Brain pericyte (primary cell): Measurements from ENCODE around the gene CCDC102A.
A peak's percentile ranks its signal among the peaks of the same experiment; 100 is the strongest.

ENCODE experiments used
- DNase-seq: peaks from one replicate; pipeline ENCODE4 v3.0.0-alpha.2; 2012; ENCODE audit warnings: low read depth, low spot score

CCDC102A gene

GRCh38 chr16:57479205-57479975 lies 57.0 kb downstream of the CCDC102A start:
- DNase-seq, result peak; percentile 12

GRCh38 chr16:57478396-57479204 lies 57.8 kb downstream of the CCDC102A start:
- DNase-seq, result no peak

GRCh38 chr16:57477531-57478202 lies 58.7 kb downstream of the CCDC102A start:
- DNase-seq, result no peak

GRCh38 chr16:57476546-57477410 lies 59.6 kb downstream of the CCDC102A start:
- no peak for DNase-seq

GRCh38 chr16:57475711-57476339 lies 60.5 kb downstream of the CCDC102A start:
- DNase-seq, result no peak

GRCh38 chr16:57474671-57475661 lies 61.4 kb downstream of the CCDC102A start:
- no peak for DNase-seq

- no peak for DNase-seq
Observed at GRCh38 chr16:57473906-57474305, 62.5 kb downstream of the CCDC102A start.

GRCh38 chr16:57473176-57473840 lies 63.1 kb downstream of the CCDC102A start:
- no peak for DNase-seq

GRCh38 chr16:57472665-57473060 lies 63.7 kb downstream of the CCDC102A start:
- DNase-seq, result no peak

GRCh38 chr16:57471852-57472664 lies 64.3 kb downstream of the CCDC102A start:
- DNase-seq, result no peak

GRCh38 chr16:57471209-57471608 lies 65.2 kb downstream of the CCDC102A start:
- DNase-seq, result no peak

- DNase-seq, result no peak
Observed at GRCh38 chr16:57470711-57471110, 65.7 kb downstream of the CCDC102A start.

GRCh38 chr16:57469917-57470470 lies 66.4 kb downstream of the CCDC102A start:
- DNase-seq, result no peak

- DNase-seq, result no peak
Observed at GRCh38 chr16:57469046-57469445, 67.3 kb downstream of the CCDC102A start.

- no peak for DNase-seq
Observed at GRCh38 chr16:57468346-57468745, 68.0 kb downstream of the CCDC102A start.

GRCh38 chr16:57464523-57464922 lies 71.8 kb downstream of the CCDC102A start:
- no peak for DNase-seq

GRCh38 chr16:57462978-57463362 lies 73.4 kb downstream of the CCDC102A start:
- DNase-seq, result no peak
